ENCODE results near the gene STAM. TPM values are rescaled to one million over a fixed set of nuclear protein-coding genes. Genes with fewer than 3 reads are reported as not detected.

STAM gene
- total and polyA plus RNA-seq, 9 of the 15 experiments (the other 6 are each of a cell fraction or from before 2014, with no cell fraction given), result 13.8 to 33.5 (median 26.4) TPM

DNA sequence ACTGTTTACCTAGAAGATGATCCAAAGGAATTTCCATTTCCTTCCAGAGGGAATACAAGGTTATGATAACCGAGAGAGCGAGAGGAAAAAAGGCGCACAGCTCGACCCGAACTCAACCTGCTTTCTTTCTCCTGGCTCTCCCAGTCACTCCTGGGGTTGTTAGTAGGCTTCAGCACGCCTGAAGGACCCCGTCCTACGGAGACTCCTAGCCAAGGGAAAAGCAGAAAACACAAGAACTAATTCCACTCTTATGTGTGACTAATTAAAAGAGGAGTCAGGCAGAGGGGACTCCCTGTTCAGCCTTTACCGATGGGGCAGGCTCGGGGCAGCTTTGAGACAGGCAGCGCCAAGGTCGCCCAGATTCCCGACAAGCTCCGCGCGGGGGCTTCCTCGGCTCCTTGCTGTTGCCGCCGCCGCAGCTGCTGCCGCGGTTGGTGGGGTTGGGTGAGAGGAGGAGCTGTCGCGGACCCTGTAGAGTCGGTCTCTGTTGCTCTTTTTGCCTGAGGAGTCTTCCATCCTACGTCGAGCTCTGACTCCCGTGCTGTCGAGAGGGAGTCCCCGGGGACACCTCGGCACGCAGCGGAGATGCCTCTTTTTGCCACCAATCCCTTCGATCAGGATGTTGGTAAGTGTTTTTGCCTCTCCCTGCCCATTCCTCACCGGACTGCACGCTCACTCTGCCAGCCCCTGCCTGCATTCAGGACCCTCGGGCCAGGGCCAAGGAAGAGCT is at the start of gene STAM (continued):
- TF ChIP-seq, protein P1, sequence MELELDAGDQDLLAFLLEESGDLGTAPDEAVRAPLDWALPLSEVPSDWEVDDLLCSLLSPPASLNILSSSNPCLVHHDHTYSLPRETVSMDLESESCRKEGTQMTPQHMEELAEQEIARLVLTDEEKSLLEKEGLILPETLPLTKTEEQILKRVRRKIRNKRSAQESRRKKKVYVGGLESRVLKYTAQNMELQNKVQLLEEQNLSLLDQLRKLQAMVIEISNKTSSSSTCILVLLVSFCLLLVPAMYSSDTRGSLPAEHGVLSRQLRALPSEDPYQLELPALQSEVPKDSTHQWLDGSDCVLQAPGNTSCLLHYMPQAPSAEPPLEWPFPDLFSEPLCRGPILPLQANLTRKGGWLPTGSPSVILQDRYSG (tag; conservative IDR thresholded peaks at IDR 0.05; ENCODE audit: low read depth), result no peak
- TF ChIP-seq ZNF561 (CRISPR knock-in tag; conservative IDR thresholded peaks at IDR 0.05) (no peak), MYC (IDR thresholded peaks at IDR 0.05; ENCODE audit: low read depth, low read length) (peak; percentile 44; the same call in 1 of the 2 replicates), MYC (CRISPR knock-in tag; IDR thresholded peaks at IDR 0.05; ENCODE audit: borderline replicate concordance, low read depth) (peak; percentile 20; the same call in 1 of the 2 replicates), ZNF77 (CRISPR knock-in tag; IDR thresholded peaks at IDR 0.05) (no peak), SIN3B (IDR thresholded peaks at IDR 0.05; ENCODE audit: low read depth) (peak; percentile 64), HDAC3 (IDR thresholded peaks at IDR 0.05; ENCODE audit: borderline replicate concordance, partially characterized antibody) (no peak), CC2D1A (IDR thresholded peaks at IDR 0.05) (no peak), RCOR1 (IDR thresholded peaks at IDR 0.05; ENCODE audit: borderline replicate concordance in 1 of 2, low read depth in 2 of 2, low read length in 2 of 2) (0 out of 4 replicates have a peak, but pooled peaks of 1 of the 2 experiments have one; percentile 53), HDAC6 (IDR thresholded peaks at IDR 0.05; ENCODE audit: low read depth, low read length) (no peak), ZNF830 (CRISPR knock-in tag; IDR thresholded peaks at IDR 0.05) (no peak), NFE2 (IDR thresholded peaks at IDR 0.05; ENCODE audit: low read depth) (peak; percentile 97), ZNF12 (CRISPR knock-in tag; IDR thresholded peaks at IDR 0.05) (0 out of 2 replicates have a peak, but pooled peaks have one; percentile 14), CCNT2 (IDR thresholded peaks at IDR 0.05; ENCODE audit: borderline replicate concordance, extremely low read depth, insufficient read length, low read depth, low read length) (peak; percentile 52), TAF1 (IDR thresholded peaks at IDR 0.05; ENCODE audit: control insufficient read depth, extremely low read depth, insufficient read depth, low read length, severe bottlenecking) (peak; percentile 81), MAZ (CRISPR knock-in tag; conservative IDR thresholded peaks at IDR 0.05 in 1 of 2, IDR thresholded peaks at IDR 0.05 in 1 of 2) (no peak; a peak in 2 of 4 replicates), SOX6 (IDR thresholded peaks at IDR 0.05) (peak; percentile 33; the same call in 1 of the 2 replicates), HLTF (IDR thresholded peaks at IDR 0.05) (no peak), EHMT2 (IDR thresholded peaks at IDR 0.05) (no peak), ZKSCAN1 (IDR thresholded peaks at IDR 0.05; ENCODE audit: low read depth, low read length) (no peak; the same call in 1 of the 2 replicates)
- TF ChIP-seq, protein P2, sequence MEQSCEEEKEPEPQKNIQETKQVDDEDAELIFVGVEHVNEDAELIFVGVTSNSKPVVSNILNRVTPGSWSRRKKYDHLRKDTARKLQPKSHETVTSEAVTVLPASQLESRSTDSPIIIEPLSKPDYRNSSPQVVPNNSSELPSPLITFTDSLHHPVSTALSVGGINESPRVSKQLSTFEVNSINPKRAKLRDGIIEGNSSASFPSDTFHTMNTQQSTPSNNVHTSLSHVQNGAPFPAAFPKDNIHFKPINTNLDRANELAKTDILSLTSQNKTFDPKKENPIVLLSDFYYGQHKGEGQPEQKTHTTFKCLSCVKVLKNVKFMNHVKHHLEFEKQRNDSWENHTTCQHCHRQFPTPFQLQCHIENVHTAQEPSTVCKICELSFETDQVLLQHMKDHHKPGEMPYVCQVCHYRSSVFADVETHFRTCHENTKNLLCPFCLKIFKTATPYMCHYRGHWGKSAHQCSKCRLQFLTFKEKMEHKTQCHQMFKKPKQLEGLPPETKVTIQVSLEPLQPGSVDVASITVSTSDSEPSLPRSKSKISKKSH (CRISPR knock-in tag; IDR thresholded peaks at IDR 0.05), result no peak
- TF ChIP-seq, protein P3, sequence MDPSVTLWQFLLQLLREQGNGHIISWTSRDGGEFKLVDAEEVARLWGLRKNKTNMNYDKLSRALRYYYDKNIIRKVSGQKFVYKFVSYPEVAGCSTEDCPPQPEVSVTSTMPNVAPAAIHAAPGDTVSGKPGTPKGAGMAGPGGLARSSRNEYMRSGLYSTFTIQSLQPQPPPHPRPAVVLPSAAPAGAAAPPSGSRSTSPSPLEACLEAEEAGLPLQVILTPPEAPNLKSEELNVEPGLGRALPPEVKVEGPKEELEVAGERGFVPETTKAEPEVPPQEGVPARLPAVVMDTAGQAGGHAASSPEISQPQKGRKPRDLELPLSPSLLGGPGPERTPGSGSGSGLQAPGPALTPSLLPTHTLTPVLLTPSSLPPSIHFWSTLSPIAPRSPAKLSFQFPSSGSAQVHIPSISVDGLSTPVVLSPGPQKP (CRISPR knock-in tag; IDR thresholded peaks at IDR 0.05), result no peak
